ENCODE results near the gene TRAF1. TPM values are rescaled to one million over a fixed set of nuclear protein-coding genes. Genes with fewer than 3 reads are reported as not detected.

The TRAF1 gene
- total and polyA plus RNA-seq, 10 of the 15 experiments (the other 5 are each of a cell fraction or from before 2014, with no cell fraction given) = 13.8 to 163 (median 128) TPM

- TF ChIP-seq ZNF217 (IDR thresholded peaks at IDR 0.05) = no peak
- TF ChIP-seq SRF (IDR thresholded peaks at IDR 0.05; ENCODE audit: low read depth in 2 of 2, low read length in 2 of 2) = no peak
- no peak for TF ChIP-seq CHD4 (IDR thresholded peaks at IDR 0.05)
- TF ChIP-seq RUNX3 (IDR thresholded peaks at IDR 0.05; ENCODE audit: low read length) = no peak
- TF ChIP-seq CREB1 (IDR thresholded peaks at IDR 0.05; ENCODE audit: low read depth) = no peak
- TF ChIP-seq NFIC (IDR thresholded peaks at IDR 0.05; ENCODE audit: low read depth, low read length) = no peak
- no peak; the same call in 1 of the 2 replicates for TF ChIP-seq SMARCA5 (IDR thresholded peaks at IDR 0.05)
- TF ChIP-seq CEBPZ (IDR thresholded peaks at IDR 0.05; ENCODE audit: low read depth, low read length) = no peak
- no peak for TF ChIP-seq HDAC6 (IDR thresholded peaks at IDR 0.05; ENCODE audit: unreplicated experiment)
- TF ChIP-seq SREBF1 (IDR thresholded peaks at IDR 0.05; ENCODE audit: low read length) = no peak
- TF ChIP-seq, protein P1, sequence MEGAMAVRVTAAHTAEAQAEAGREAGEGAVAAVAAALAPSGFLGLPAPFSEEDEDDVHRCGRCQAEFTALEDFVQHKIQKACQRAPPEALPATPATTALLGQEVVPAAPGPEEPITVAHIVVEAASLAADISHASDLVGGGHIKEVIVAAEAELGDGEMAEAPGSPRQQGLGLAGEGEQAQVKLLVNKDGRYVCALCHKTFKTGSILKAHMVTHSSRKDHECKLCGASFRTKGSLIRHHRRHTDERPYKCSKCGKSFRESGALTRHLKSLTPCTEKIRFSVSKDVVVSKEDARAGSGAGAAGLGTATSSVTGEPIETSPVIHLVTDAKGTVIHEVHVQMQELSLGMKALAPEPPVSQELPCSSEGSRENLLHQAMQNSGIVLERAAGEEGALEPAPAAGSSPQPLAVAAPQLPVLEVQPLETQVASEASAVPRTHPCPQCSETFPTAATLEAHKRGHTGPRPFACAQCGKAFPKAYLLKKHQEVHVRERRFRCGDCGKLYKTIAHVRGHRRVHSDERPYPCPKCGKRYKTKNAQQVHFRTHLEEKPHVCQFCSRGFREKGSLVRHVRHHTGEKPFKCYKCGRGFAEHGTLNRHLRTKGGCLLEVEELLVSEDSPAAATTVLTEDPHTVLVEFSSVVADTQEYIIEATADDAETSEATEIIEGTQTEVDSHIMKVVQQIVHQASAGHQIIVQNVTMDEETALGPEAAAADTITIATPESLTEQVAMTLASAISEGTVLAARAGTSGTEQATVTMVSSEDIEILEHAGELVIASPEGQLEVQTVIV (IDR thresholded peaks at IDR 0.05; ENCODE audit: borderline replicate concordance, partially characterized antibody) = no peak
Measured at GRCh38 chr9:120936011-120936763, 9.6 kb upstream of the TRAF1 start (continued).
